Astrocyte (in vitro differentiated cells and primary cell): ENCODE results near the gene HSD11B2. TPM values are rescaled to one million over a fixed set of nuclear protein-coding genes. Genes with fewer than 3 reads are reported as not detected.

ENCODE experiments used
- DNase-seq: peaks from one replicate; pipeline ENCODE4 v3.0.0-alpha.2; 2010; ENCODE audit warnings: low read depth
- FAIRE-seq: peaks from 2 replicates; lab custom pipeline; 2011; peaks lifted over from hg19 to GRCh38; lab: Jason Lieb, UNC
- H2AFZ ChIP-seq: 2 replicates; pipeline ENCODE4 v1.6.0; 2012; ENCODE audit warnings: low read depth, low read length, inconsistent platforms
- H3K27ac ChIP-seq: 2 replicates; pipeline ENCODE4 v1.5.1; 2011; ENCODE audit warnings: low read depth, low read length, inconsistent platforms
- H3K27me3 ChIP-seq: 2 replicates; pipeline ENCODE4 v1.6.0; 2011; ENCODE audit warnings: low read length, inconsistent platforms; ENCODE audit not compliant: insufficient read depth
- H3K36me3 ChIP-seq: 2 replicates; pipeline ENCODE4 v1.5.1; 2011; ENCODE audit warnings: low read length, inconsistent platforms; ENCODE audit not compliant: insufficient read depth
- H3K4me1 ChIP-seq: 2 replicates; pipeline ENCODE4 v1.5.1; 2011; ENCODE audit warnings: low read length, inconsistent platforms; ENCODE audit not compliant: insufficient read depth
- H3K4me2 ChIP-seq: 2 replicates; pipeline ENCODE4 v1.6.0; 2012; ENCODE audit warnings: low read length, inconsistent platforms
- H3K4me3 ChIP-seq: 2 replicates; pipeline ENCODE4 v1.5.1; 2011; ENCODE audit warnings: low read depth, mild to moderate bottlenecking, low read length, inconsistent platforms; ENCODE audit not compliant: insufficient read depth
- H3K79me2 ChIP-seq: 2 replicates; pipeline ENCODE4 v1.6.0; 2012; ENCODE audit warnings: mild to moderate bottlenecking, low read length, inconsistent platforms; ENCODE audit not compliant: insufficient read depth
- H3K9ac ChIP-seq: 2 replicates; pipeline ENCODE4 v1.6.0; 2012; ENCODE audit warnings: mild to moderate bottlenecking, low read length, inconsistent platforms
- H3K9me3 ChIP-seq: 2 replicates; pipeline ENCODE4 v1.5.1; 2012; ENCODE audit warnings: low read depth, mild to moderate bottlenecking, low read length, inconsistent platforms; ENCODE audit not compliant: insufficient read depth
- H4K20me1 ChIP-seq: 2 replicates; pipeline ENCODE4 v1.6.0; 2012; ENCODE audit warnings: low read length, inconsistent platforms; ENCODE audit not compliant: insufficient read depth
- H3K27ac Mint-ChIP-seq: one replicate; pipeline ENCODE4 v1.8.0; 2021; ENCODE audit warnings: mild to moderate bottlenecking, mixed read lengths; ENCODE audit not compliant: unreplicated experiment
- H3K27me3 Mint-ChIP-seq: one replicate; pipeline ENCODE4 v1.8.0; 2021; ENCODE audit warnings: low read depth, mixed read lengths; ENCODE audit not compliant: unreplicated experiment
- H3K36me3 Mint-ChIP-seq: one replicate; pipeline ENCODE4 v1.8.0; 2021; ENCODE audit warnings: low read depth, mixed read lengths; ENCODE audit not compliant: unreplicated experiment
- H3K4me1 Mint-ChIP-seq: one replicate; pipeline ENCODE4 v1.8.0; 2021; ENCODE audit warnings: low read depth, mixed read lengths; ENCODE audit not compliant: unreplicated experiment
- H3K4me3 Mint-ChIP-seq: one replicate; pipeline ENCODE4 v1.8.0; 2021; ENCODE audit warnings: mild to moderate bottlenecking, moderate library complexity, mixed read lengths; ENCODE audit not compliant: unreplicated experiment
- H3K9me3 Mint-ChIP-seq: one replicate; pipeline ENCODE4 v1.8.0; 2021; ENCODE audit warnings: mild to moderate bottlenecking, mixed read lengths; ENCODE audit not compliant: unreplicated experiment
- EZH2 ChIP-seq: IDR thresholded peaks from 2 replicates; pipeline ENCODE4 v1.6.1; 2012; ENCODE audit warnings: mild to moderate bottlenecking, low read length, inconsistent platforms; ENCODE audit not compliant: insufficient read depth
- total RNA-seq: library from RNA; stranded (reverse); gene quantifications from 2 replicates; pipeline ENCODE4 v1.2.1, GENCODE V29; 2021
- TF ChIP-seq, protein P1 (sequence below): IDR thresholded peaks from 2 replicates; pipeline ENCODE4 v1.5.1; 2011; ENCODE audit warnings: low read depth, mild to moderate bottlenecking, inconsistent platforms, low read length, moderate library complexity; ENCODE audit not compliant: insufficient read depth

The HSD11B2 gene
- total RNA-seq, 1 donor from 2014 or later = not detected

DNA sequence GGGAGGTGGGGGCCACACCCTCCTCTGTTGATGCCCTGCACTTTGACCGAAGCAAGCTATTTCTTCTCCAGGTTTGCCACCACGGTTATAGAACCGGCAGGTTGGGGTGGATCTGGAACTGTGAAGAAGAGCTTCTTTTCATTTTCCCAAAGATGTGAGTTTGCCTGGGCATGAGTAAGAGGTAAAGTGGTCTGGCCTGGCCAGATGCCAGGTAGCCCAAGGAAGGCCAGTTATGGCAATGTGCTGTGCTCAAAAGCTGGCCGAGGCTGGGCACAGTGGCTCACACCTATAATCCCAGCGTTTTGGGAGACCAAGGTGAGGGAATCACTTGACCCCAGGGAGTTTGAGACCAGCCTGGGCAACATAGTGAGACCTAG lies 31.3 kb downstream of the HSD11B2 start:
- TF ChIP-seq EZH2 = no peak
- TF ChIP-seq, protein P1, sequence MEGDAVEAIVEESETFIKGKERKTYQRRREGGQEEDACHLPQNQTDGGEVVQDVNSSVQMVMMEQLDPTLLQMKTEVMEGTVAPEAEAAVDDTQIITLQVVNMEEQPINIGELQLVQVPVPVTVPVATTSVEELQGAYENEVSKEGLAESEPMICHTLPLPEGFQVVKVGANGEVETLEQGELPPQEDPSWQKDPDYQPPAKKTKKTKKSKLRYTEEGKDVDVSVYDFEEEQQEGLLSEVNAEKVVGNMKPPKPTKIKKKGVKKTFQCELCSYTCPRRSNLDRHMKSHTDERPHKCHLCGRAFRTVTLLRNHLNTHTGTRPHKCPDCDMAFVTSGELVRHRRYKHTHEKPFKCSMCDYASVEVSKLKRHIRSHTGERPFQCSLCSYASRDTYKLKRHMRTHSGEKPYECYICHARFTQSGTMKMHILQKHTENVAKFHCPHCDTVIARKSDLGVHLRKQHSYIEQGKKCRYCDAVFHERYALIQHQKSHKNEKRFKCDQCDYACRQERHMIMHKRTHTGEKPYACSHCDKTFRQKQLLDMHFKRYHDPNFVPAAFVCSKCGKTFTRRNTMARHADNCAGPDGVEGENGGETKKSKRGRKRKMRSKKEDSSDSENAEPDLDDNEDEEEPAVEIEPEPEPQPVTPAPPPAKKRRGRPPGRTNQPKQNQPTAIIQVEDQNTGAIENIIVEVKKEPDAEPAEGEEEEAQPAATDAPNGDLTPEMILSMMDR = no peak
- H4K20me1 ChIP-seq = peaks cover 100% of the 10 kb centered on the region
- H3K4me2 ChIP-seq = no peak overlapping the region
- Mint-ChIP-seq H3K4me3 (no peak overlapping the region), H3K27ac (no peak overlapping the region), H3K36me3 (peaks cover 2% of the 10 kb centered on the region), H3K4me1 (peaks cover 18% of the 10 kb centered on the region), H3K27me3 (no peaks in the 10 kb centered on the region), H3K9me3 (no peaks in the 10 kb centered on the region)
- H3K79me2 ChIP-seq = peaks cover 93% of the 10 kb centered on the region
- no peaks in the 10 kb centered on the region for H3K9me3 ChIP-seq
- H3K4me3 ChIP-seq = no peak overlapping the region
- H3K27ac ChIP-seq = no peak overlapping the region
- no peaks in the 10 kb centered on the region for H3K27me3 ChIP-seq
- FAIRE-seq (no peak), DNase-seq (no peak)
- no peak overlapping the region for H3K9ac ChIP-seq
- H3K36me3 ChIP-seq = no peaks in the 10 kb centered on the region
- peaks cover 14% of the 10 kb centered on the region for H3K4me1 ChIP-seq
- no peak overlapping the region for H2AFZ ChIP-seq

DNA sequence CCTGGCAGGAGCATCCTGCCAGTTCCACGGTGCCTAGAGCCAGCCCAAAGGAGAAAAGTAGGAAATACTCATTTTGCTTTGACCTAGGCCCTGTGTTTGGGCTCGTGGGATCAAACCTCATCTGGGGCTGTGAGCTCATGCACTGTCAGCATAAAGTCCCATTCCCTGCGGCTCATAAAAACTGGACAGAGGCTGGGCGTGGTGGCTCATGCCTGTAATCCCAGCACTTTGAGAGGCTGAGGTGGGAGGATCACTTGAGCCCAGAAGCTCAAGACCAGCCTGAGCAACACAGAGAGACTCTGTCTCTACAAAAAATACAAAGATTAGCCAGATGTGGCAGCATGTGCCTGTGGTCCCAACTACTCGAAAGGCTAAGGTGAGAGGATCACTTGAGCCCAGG lies 32.1 kb downstream of the HSD11B2 start:
- Histone ChIP-seq H3K36me3 (no peaks in the 10 kb centered on the region), H3K9me3 (no peaks in the 10 kb centered on the region), H3K79me2 (peaks cover 92% of the 10 kb centered on the region), H3K27ac (no peak overlapping the region), H3K27me3 (no peaks in the 10 kb centered on the region), H2AFZ (no peak overlapping the region), H3K4me3 (no peak overlapping the region), H3K4me1 (peaks cover 14% of the 10 kb centered on the region), H3K4me2 (no peak overlapping the region), H4K20me1 (peaks cover 100% of the 10 kb centered on the region), H3K9ac (no peak overlapping the region)
- peaks cover 3% of the 10 kb centered on the region for H3K36me3 Mint-ChIP-seq
- H3K4me1 Mint-ChIP-seq = peaks cover 17% of the 10 kb centered on the region
- H3K27me3 Mint-ChIP-seq = no peaks in the 10 kb centered on the region
- H3K27ac Mint-ChIP-seq = peak overlapping the region; percentile 41
- no peak for DNase-seq
- TF ChIP-seq, protein P1 = no peak
- TF ChIP-seq EZH2 = no peak
- FAIRE-seq = no peak
- H3K4me3 Mint-ChIP-seq = no peak overlapping the region
- no peaks in the 10 kb centered on the region for H3K9me3 Mint-ChIP-seq

DNA sequence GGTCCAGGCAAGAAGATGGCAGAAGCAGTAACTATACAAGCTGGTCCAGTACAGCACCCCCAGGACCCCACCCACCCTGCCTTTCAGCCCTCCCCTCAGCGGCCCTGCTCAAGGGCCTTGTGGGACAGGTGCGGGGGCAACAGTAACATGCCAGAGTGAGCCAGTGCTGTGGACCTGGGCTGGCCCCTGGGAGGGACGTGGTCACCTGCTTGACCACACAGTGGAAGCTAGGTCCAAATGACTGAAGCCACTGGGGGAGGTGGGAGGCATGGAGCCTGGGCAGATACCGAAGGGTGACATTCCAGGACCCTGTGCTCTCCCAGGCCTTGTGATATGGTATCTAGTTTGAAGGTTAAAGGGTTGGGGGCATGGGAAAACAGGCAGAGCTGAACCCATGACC lies 32.8 kb downstream of the HSD11B2 start:
- FAIRE-seq (no peak), DNase-seq (no peak)
- Histone ChIP-seq H4K20me1 (peaks cover 100% of the 10 kb centered on the region), H3K4me2 (no peak overlapping the region), H3K4me1 (peaks cover 14% of the 10 kb centered on the region), H3K79me2 (peaks cover 92% of the 10 kb centered on the region), H3K36me3 (no peaks in the 10 kb centered on the region), H3K4me3 (no peak overlapping the region), H3K27me3 (no peaks in the 10 kb centered on the region), H3K27ac (no peak overlapping the region), H3K9me3 (no peaks in the 10 kb centered on the region), H2AFZ (no peak overlapping the region), H3K9ac (no peak overlapping the region)
- Mint-ChIP-seq H3K9me3 (no peaks in the 10 kb centered on the region), H3K36me3 (peaks cover 7% of the 10 kb centered on the region), H3K27me3 (no peaks in the 10 kb centered on the region), H3K27ac (no peak overlapping the region), H3K4me1 (peaks cover 12% of the 10 kb centered on the region), H3K4me3 (no peak overlapping the region)
- TF ChIP-seq, protein P1 = no peak
- TF ChIP-seq EZH2 = no peak
